HepG2 (cell line): ENCODE measurements around the gene STX1B. TPM values are rescaled to one million over a fixed set of nuclear protein-coding genes. Genes with fewer than 3 reads are reported as not detected.
A peak's percentile ranks its signal among the peaks of the same experiment; 100 is the strongest.

Experiments
- CCDC6 ChIP-seq: sonication (generic); formaldehyde crosslinking; IDR thresholded peaks from 2 replicates; pipeline ENCODE4 v1.8.1; 2022; ENCODE audit warnings: mild to moderate bottlenecking, missing genetic modification reagents, moderate library complexity
- FIP1L1 ChIP-seq: fragments of 200-400 bp; formaldehyde crosslinking; IDR thresholded peaks from 2 replicates; pipeline ENCODE4 v1.6.1; 2018; ENCODE audit warnings: low read depth, mild to moderate bottlenecking, low read length, moderate library complexity, borderline replicate concordance; ENCODE audit not compliant: insufficient read depth
- NFIC ChIP-seq: IDR thresholded peaks from 2 replicates; pipeline ENCODE4 v1.6.1; 2012; ENCODE audit warnings: mild to moderate bottlenecking, low read length, inconsistent platforms
- NONO ChIP-seq, 2 experiments: fragments of 450-650 bp in 1 of 2; sonication (generic) in 1 of 2; formaldehyde crosslinking in 1 of 2; IDR thresholded peaks in 1 of 2; conservative IDR thresholded peaks in 1 of 2; 2 replicates each; pipeline versions ENCODE4 v1.6.1 to v1.8.0; 2017 to 2022; ENCODE audit warnings: mild to moderate bottlenecking in 1 of 2, missing genetic modification reagents in 1 of 2, moderate library complexity in 1 of 2
- NRL ChIP-seq: sonication (generic); formaldehyde crosslinking; IDR thresholded peaks from 2 replicates; pipeline ENCODE4 v1.5.0; 2020; ENCODE audit warnings: missing genetic modification reagents, mild to moderate bottlenecking, moderate library complexity, borderline replicate concordance
- SMARCE1 ChIP-seq: fragments of 450-650 bp; IDR thresholded peaks from 2 replicates; pipeline ENCODE4 v1.6.1; 2017; ENCODE audit warnings: borderline replicate concordance
- SP5 ChIP-seq: IDR thresholded peaks from 2 replicates; pipeline ENCODE4 v1.6.1; 2016; ENCODE audit warnings: low read depth, borderline replicate concordance
- TP53 ChIP-seq: sonication (generic); formaldehyde crosslinking; conservative IDR thresholded peaks from 2 replicates; pipeline ENCODE4 v1.4.0; 2020; ENCODE audit warnings: missing genetic modification reagents
- ZBTB25 ChIP-seq: IDR thresholded peaks from 2 replicates; pipeline ENCODE4 v1.6.1; 2018; ENCODE audit warnings: missing genetic modification reagents
- ZNF33A ChIP-seq: sonication (generic); formaldehyde crosslinking; IDR thresholded peaks from 2 replicates; pipeline ENCODE4 v1.5.1; 2020; ENCODE audit warnings: missing genetic modification reagents, mild to moderate bottlenecking, moderate library complexity, borderline replicate concordance
- ZNF629 ChIP-seq: sonication (generic); formaldehyde crosslinking; conservative IDR thresholded peaks from 2 replicates; pipeline ENCODE4 v1.5.0; 2020; ENCODE audit warnings: missing genetic modification reagents
- ZNF674 ChIP-seq: sonication (generic); formaldehyde crosslinking; IDR thresholded peaks from 2 replicates; pipeline ENCODE4 v1.5.0; 2020; ENCODE audit warnings: low read depth, mild to moderate bottlenecking, missing genetic modification reagents
- ZNF720 ChIP-seq: sonication (generic); formaldehyde crosslinking; IDR thresholded peaks from 2 replicates; pipeline ENCODE4 v1.4.0; 2020; ENCODE audit warnings: missing genetic modification reagents
- ZNF781 ChIP-seq: sonication (generic); formaldehyde crosslinking; IDR thresholded peaks from 2 replicates; pipeline ENCODE4 v1.5.1; 2020; ENCODE audit warnings: borderline replicate concordance, mild to moderate bottlenecking, missing genetic modification reagents; ENCODE audit errors: not compliant biosample characterization
- polyA plus RNA-seq, 8 experiments: library from polyadenylated mRNA; depleted of rRNA in 3 of 8; stranded (reverse) in 7 of 8; unstranded in 1 of 8; fragments of >200 nt; fragmentation: Illumina TruSeq in 4 of 8; extraction: Trizol in 4 of 8; gene quantifications; 2 replicates each; pipeline versions ENCODE4 v1.2.1 to v1.2.3, GENCODE V29; 2011 to 2016; ENCODE audit warnings: low read depth in 4 of 8, missing spikeins in 1 of 8, mixed read lengths in 1 of 8; ENCODE audit not compliant: insufficient read depth in 1 of 8
- total RNA-seq, 5 experiments: library from RNA; depleted of rRNA; stranded (reverse); fragments of >200 nt; fragmentation: Illumina TruSeq; extraction: Trizol; gene quantifications; 2 replicates each; pipeline ENCODE4 v1.2.3, GENCODE V29; 2016; ENCODE audit warnings: low read depth in 1 of 5
- TF ChIP-seq, protein P1 (sequence below), 2 experiments: fragments of 450-650 bp in 1 of 2; sonication (generic) in 1 of 2; formaldehyde crosslinking in 1 of 2; IDR thresholded peaks; 2 replicates each; pipeline versions ENCODE4 v1.6.1 to v1.8.0; 2016 to 2022; ENCODE audit warnings: antibody characterized with exemption in 1 of 2, mild to moderate bottlenecking in 1 of 2, missing genetic modification reagents in 1 of 2
- TF ChIP-seq, protein P2 (sequence below): sonication (generic); formaldehyde crosslinking; conservative IDR thresholded peaks from 2 replicates; pipeline ENCODE4 v1.4.0; 2020; ENCODE audit warnings: missing genetic modification reagents
- TF ChIP-seq, protein P3 (sequence below): sonication (generic); formaldehyde crosslinking; IDR thresholded peaks from 2 replicates; pipeline ENCODE4 v1.8.0; 2022; ENCODE audit warnings: mild to moderate bottlenecking, missing genetic modification reagents

Gene STX1B
- total and polyA plus RNA-seq, 2 of the 13 experiments (the other 11 are each of a cell fraction or from before 2014, with no cell fraction given), result 2.1 to 3.0 TPM

DNA sequence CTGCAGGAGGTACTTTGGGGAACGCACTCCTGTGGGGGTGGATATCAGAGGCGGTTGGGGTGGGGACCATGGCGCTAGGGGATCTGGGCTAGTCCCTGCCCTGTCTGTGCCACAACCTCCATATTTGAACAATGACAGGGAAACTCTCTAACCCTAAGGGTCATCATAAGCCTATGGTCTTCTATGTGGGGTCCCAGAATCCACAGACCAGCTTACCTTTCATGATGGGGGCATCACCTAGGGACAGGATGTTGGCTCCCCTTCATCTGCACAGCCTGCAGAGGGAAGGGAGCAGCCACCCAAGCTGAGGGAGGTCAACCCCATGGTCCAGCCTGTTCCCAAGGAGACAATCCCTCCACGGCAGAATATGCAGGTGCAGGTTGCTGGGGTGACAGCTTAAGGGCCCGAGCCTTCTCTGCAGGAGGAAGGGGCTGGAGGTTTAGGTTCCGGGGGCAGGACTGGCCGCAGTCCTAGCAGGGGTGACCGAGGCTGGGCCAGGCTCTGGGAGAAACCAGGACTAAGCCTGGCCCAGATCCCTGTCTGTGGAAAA is 59.8 kb downstream of the STX1B start (continued):
- TF ChIP-seq, protein P1, sequence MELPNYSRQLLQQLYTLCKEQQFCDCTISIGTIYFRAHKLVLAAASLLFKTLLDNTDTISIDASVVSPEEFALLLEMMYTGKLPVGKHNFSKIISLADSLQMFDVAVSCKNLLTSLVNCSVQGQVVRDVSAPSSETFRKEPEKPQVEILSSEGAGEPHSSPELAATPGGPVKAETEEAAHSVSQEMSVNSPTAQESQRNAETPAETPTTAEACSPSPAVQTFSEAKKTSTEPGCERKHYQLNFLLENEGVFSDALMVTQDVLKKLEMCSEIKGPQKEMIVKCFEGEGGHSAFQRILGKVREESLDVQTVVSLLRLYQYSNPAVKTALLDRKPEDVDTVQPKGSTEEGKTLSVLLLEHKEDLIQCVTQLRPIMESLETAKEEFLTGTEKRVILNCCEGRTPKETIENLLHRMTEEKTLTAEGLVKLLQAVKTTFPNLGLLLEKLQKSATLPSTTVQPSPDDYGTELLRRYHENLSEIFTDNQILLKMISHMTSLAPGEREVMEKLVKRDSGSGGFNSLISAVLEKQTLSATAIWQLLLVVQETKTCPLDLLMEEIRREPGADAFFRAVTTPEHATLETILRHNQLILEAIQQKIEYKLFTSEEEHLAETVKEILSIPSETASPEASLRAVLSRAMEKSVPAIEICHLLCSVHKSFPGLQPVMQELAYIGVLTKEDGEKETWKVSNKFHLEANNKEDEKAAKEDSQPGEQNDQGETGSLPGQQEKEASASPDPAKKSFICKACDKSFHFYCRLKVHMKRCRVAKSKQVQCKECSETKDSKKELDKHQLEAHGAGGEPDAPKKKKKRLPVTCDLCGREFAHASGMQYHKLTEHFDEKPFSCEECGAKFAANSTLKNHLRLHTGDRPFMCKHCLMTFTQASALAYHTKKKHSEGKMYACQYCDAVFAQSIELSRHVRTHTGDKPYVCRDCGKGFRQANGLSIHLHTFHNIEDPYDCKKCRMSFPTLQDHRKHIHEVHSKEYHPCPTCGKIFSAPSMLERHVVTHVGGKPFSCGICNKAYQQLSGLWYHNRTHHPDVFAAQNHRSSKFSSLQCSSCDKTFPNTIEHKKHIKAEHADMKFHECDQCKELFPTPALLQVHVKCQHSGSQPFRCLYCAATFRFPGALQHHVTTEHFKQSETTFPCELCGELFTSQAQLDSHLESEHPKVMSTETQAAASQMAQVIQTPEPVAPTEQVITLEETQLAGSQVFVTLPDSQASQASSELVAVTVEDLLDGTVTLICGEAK (IDR thresholded peaks at IDR 0.05), result no peak
- TF ChIP-seq, protein P1 (CRISPR knock-in tag; IDR thresholded peaks at IDR 0.05), result no peak
- TF ChIP-seq CCDC6 (CRISPR knock-in tag) (0 out of 2 replicates have a peak, but pooled peaks have one; percentile 4), ZNF674 (CRISPR knock-in tag) (no peak), TP53 (no peak), FIP1L1 (no peak), NONO (IDR thresholded peaks at IDR 0.05) (no peak), NONO (CRISPR knock-in tag; conservative IDR thresholded peaks at IDR 0.05) (no peak), SMARCE1 (no peak), ZBTB25 (CRISPR knock-in tag) (no peak), SP5 (CRISPR knock-in tag) (no peak), ZNF781 (peak; percentile 19), NRL (CRISPR knock-in tag) (peak; percentile 75), ZNF33A (CRISPR knock-in tag) (no peak), ZNF629 (CRISPR knock-in tag) (no peak), ZNF720 (no peak), NFIC (no peak)
- TF ChIP-seq, protein P2, sequence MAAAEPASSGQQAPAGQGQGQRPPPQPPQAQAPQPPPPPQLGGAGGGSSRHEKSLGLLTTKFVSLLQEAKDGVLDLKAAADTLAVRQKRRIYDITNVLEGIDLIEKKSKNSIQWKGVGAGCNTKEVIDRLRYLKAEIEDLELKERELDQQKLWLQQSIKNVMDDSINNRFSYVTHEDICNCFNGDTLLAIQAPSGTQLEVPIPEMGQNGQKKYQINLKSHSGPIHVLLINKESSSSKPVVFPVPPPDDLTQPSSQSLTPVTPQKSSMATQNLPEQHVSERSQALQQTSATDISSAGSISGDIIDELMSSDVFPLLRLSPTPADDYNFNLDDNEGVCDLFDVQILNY (CRISPR knock-in tag), result no peak
- TF ChIP-seq, protein P3, sequence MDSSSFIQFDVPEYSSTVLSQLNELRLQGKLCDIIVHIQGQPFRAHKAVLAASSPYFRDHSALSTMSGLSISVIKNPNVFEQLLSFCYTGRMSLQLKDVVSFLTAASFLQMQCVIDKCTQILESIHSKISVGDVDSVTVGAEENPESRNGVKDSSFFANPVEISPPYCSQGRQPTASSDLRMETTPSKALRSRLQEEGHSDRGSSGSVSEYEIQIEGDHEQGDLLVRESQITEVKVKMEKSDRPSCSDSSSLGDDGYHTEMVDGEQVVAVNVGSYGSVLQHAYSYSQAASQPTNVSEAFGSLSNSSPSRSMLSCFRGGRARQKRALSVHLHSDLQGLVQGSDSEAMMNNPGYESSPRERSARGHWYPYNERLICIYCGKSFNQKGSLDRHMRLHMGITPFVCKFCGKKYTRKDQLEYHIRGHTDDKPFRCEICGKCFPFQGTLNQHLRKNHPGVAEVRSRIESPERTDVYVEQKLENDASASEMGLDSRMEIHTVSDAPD (CRISPR knock-in tag), result no peak
